NCI-H446 treated with DMSO at 0.1 percent for 48 hours (cell line): Measurements from ENCODE around the gene RAP2C.
A peak's percentile ranks its signal among the peaks of the same experiment; 100 is the strongest.

Experiments
- DNase-seq: peaks from one replicate; lab custom pipeline; 2025; lab: John Stamatoyannopoulos, UW

The RAP2C gene

DNA sequence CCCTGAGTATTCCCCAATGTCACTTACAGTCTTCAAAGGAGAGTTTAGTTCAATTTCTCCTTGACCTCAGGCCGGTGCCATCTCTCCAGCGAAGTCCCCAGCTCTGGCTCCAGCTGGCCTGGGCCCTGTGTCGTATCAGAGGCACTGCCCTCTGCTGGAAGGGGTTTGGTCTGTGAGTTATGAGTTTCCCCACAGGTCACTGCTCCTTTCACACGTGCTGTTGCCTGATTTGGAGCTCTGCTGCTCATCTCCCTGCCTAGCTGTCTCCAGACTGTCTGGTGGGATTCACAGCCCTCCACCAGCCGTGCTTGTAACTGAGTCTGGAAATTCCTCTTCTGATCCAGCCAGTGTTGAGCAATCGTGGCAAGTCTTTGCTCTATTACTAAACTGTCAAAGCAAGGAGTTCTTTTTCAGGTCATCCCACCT, at the start of gene RAP2C:
Gene RAP2C (minus strand): TSS at position 105 of the 426 bp plus-strand sequence. CDS start 2,179 bp downstream, outside the sequence.
- peak; percentile 5 for DNase-seq

- no peak for DNase-seq
Observed at GRCh38 chrX:132267392-132267791, 48.1 kb upstream of the RAP2C start.

DNA sequence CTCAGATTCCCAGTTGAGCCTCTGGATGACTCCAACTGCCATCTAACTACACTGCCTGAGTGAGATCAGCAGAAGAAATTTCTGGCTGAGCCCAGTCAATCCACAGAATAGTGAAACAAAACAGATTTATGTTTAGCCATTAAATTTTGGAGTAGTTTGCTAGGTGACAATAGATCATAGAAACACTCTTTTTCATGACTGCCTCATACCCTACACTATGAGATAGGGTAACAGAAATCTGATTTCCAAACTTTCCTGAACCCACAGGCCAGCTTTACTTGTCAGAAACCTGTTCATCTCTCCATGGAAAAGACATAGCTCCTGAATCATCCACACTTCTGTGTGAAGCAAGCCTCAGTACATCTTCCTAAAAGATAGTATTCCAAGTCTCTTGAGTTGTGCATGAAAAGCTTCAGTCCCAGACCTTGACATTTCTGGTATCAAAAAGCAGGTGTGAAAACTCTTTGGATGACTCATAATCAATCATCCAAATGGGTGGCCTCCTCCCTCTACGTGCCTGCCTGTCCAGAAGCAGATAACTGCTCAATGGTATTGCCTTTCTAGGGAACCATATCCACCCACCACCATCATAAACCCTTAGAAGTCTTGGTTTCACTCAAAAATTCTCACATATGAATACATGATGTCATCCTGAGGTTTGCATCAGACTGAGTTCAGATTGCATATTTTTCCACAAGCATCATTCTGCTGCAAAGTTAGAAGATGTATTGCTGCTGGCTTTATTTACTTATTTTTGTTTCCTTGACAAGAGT, 47.5 kb upstream of the RAP2C start:
- DNase-seq: no peak

- no peak for DNase-seq
Observed at GRCh38 chrX:132263127-132263526, 43.9 kb upstream of the RAP2C start.

- DNase-seq: no peak
Observed at GRCh38 chrX:132258509-132258908, 39.3 kb upstream of the RAP2C start.

DNA sequence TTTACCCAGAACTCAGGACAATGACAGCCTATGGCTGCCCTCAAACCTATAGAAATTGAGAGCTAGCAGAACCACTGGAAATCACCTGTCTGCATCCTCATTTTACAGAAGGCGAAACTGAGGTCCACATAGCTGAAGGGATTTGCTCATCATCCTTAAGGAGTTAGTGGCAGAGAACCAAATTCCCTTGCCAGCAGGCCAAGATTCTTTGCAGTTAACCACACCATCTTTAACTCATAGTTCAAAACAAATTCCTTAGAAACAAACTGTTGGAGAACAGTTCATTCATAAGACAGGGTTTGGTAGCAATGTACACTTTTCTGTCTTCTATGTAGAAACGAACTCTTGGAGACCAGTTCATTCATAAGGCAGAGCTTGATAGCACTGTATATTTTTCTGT, 37.9 kb upstream of the RAP2C start:
- DNase-seq: no peak

DNA sequence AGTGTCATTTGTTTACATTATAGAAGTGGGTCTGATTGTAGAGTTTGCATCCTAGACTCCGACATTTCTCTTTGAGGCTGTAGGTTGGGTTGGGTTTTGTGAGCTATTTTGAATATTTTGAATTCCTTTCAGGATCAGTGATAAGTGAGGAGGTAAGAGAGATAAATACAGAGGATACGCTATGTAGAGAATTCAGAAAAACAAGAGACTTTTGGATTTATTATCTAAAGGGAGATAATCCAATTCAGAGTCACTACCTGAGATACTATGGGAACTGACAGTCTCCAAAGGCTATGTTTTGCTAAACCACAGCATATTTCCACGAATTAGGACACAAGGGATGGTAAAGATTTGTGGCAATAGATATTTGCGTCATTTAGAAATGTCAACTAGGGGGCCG, 16.9 kb upstream of the RAP2C start:
- DNase-seq: no peak

GRCh38 chrX:132235488-132235887, 16.2 kb upstream of the RAP2C start:
- no peak for DNase-seq

- no peak for DNase-seq
Observed at GRCh38 chrX:132231587-132231986, 12.3 kb upstream of the RAP2C start.

DNA sequence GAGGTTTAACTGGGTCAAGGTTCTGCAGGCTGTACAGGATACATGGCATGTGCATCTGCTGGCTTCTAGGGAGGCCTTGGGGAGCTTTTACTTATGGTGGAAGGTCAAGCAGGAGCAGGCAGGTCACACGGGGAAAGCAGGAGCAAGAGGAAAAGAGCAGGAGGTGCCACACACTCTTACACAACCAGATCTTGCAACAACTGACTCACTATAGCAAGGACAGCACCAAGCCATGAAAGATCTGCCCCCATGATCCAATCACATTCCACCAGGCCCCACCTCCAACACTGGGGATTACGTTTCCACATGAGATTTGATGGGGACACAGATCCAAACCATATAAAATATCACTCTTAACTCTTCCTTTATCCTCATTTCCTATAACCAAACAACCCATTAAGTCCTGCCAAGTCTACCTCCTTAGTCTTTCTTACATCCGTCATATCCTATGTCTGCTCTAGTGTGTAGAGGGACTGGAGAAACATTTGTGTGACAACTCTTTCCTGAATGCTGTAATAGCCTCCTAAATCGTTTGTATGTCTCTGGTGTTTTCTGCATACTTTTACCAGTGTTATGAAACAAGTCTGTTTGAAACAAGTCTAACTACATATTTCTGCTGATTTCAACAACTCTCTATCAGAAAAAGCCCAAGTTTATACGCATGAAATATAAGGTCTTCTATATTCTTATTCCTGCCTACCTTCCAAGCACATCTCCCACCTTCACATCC, 8.3 kb upstream of the RAP2C start:
- no peak for DNase-seq

DNA sequence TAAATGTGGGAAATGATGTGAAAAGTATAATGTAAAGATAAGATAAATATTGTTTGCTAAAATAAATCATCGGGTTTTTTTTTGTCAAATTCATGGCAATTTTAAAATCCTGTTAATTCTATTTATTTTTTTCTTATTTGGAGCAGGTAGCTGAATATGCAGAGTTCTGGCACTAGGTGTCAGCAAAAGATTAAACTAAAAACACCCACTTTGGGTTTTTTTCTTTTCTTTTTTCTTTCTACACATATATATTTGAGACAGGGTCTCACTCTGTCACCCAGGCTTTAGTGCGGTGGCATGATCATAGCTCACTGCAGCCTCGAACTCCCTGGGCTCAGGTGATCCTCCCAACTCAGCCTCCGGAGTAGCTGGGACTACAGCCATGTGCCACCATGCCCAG, 6.9 kb upstream of the RAP2C start:
- no peak for DNase-seq

- peak; percentile 44 for DNase-seq
Observed at GRCh38 chrX:132218100-132218812, 991 bp downstream of the RAP2C start.

DNA sequence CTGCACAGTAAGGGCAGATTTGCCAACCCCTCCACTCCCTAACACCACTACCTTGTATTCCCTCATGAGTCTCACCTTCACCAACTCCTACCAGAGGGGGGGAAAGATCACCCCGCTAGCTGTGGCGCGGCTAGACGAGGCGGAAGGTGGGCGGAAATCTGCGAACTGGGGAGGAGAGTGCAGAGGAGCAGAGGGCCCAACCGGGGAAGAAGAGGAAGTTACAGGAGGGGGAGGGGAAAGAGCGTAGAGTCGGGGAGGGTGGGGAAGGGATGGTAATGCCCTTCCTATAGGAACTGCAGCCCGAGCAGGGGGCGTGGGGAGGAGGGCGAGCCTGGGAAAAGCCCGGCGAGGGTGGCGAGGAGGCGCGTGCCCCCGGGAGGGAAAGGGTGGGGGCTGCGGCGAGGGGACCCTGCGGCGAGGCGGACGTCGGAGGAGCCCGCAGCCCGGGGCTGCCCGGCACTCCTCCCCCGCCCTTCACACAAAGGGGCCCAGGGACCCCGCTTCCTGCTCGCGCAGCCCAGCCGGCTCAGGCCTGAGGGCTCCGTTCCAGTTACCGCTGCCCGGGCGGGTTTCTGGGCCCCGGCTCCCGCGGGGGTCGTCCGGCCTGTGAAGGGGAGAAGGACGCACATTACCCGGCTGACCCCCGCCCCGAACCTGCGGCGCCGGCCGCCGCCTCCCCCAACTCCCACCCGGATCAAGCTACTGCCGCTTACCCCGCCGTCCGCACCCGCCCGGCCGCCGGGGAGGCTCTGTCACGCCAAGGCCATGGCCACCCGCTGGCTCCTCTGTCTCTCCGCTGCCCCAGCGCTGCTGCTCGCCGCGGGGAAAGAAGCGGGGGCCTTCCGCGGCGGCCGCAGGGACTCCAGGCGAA, 1.8 kb downstream of the RAP2C start:
- DNase-seq: peak; percentile 1

DNA sequence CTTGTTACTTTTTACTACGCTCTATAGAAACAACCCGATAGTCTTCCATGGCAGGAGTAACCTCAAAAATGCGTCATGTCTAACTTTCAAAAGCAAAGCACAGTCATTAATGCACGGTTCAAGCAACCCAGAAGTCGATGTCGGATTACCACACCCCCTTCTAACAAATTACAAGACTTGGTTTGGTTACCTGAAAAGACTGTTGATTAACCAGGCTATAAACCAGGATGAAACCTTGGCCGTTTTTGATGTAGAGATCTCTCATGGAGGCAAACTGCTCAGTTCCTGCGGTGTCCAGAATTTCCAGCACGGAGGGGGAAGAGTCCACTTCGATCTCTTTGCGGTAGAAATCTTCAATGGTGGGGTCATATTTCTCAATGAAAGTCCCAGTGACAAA, 2.4 kb downstream of the RAP2C start:
- DNase-seq: no peak

DNA sequence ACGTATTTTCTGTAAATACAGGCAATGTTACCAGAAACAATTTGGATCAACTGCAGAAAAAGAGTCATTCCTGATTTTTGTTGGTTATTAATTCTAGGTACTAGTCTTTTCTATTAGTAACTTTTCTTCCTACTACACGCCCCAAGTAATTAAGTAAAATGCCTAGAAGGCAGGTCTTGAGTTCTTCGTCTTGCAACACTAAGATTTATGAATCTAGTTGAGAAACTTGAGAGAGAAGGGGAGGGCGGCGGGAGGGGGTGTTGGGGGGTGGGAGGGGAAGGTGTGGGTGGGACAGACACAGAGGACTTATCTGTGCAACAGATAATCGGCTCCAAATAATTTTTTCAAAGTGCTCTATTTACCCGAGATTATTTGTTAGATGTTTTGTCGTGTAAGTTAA, 3.0 kb downstream of the RAP2C start:
- no peak for DNase-seq

DNA sequence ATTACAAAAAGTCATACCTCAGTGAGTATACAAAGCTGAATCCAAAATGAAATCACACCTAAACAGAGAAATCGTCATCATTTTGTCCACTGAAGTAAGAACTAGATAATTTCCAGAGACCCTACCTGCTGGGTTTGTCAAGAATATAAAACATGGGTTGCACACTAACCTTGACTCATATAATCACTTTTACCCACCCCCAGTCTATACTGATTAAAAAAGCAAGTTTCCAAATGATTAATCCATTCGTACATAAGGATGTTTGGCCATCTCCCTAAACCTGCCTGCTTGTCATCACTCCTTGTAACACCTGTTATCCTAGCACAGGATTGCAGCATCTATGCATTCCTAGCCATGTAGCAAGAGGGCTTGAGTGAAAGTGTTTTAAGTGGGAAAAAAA, 4.7 kb downstream of the RAP2C start:
- no peak for DNase-seq

GRCh38 chrX:132209527-132209926, 9.7 kb downstream of the RAP2C start:
- no peak for DNase-seq

- no peak for DNase-seq
Observed at GRCh38 chrX:132208422-132208821, 10.8 kb downstream of the RAP2C start.

- no peak for DNase-seq
Observed at GRCh38 chrX:132207996-132208395, 11.3 kb downstream of the RAP2C start.

GRCh38 chrX:132206259-132206658, 13.0 kb downstream of the RAP2C start:
- DNase-seq: no peak

DNA sequence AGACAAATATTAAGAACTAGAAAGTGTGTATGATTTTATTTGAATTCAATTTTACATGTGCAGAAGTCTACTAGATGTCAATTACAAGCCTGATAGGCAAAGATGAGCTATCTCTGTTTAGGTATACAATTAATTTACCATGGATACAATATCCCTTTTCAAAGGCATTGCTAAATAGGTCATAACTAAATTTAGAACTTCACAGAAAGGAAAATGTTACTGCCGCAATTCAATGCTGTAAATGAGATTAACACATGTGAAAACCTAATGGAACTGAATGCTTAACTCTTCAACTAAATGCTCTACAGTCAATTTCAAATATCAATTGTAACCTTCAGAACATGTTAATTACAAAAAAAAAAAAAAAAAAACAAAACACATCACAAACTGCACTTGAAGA, 14.6 kb downstream of the RAP2C start:
- DNase-seq: no peak

DNA sequence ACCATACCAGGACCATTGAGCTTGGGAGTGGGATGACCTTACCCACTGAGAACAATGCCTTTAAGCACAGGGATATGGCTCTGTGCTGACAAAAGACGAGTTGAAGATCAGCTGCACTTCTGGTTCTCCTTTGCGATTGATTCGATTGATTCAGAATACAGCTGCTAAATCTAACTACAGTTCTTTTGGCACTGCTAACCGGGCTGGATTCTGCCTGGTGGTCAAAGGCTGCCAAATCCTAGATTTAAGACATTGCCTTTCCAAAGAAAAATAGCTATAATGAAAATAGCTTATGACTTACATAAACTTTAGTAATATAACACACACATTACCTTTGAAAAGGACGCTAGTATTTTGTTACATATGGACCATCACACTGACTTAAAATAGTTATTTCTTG, 18.3 kb downstream of the RAP2C start:
- no peak for DNase-seq
